Measurements from ENCODE around the gene TBL1X.

- TF ChIP-seq, protein P1, sequence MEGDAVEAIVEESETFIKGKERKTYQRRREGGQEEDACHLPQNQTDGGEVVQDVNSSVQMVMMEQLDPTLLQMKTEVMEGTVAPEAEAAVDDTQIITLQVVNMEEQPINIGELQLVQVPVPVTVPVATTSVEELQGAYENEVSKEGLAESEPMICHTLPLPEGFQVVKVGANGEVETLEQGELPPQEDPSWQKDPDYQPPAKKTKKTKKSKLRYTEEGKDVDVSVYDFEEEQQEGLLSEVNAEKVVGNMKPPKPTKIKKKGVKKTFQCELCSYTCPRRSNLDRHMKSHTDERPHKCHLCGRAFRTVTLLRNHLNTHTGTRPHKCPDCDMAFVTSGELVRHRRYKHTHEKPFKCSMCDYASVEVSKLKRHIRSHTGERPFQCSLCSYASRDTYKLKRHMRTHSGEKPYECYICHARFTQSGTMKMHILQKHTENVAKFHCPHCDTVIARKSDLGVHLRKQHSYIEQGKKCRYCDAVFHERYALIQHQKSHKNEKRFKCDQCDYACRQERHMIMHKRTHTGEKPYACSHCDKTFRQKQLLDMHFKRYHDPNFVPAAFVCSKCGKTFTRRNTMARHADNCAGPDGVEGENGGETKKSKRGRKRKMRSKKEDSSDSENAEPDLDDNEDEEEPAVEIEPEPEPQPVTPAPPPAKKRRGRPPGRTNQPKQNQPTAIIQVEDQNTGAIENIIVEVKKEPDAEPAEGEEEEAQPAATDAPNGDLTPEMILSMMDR (IDR thresholded peaks at IDR 0.05), result no peak
- TF ChIP-seq POLR2A (IDR thresholded peaks at IDR 0.05), result no peak
Measured at GRCh38 chrX:9520217-9520590, 55.3 kb downstream of the TBL1X start.
